WERI-Rb-1 (cell line): ENCODE results near the gene VAPB.
A peak's percentile ranks its signal among the peaks of the same experiment; 100 is the strongest.

Source experiments
- DNase-seq: peaks from one replicate; pipeline ENCODE4 v3.0.0-alpha.2; 2020
- H3K27ac ChIP-seq: fragments of 250-450 bp; sonication (Bioruptor Pico); 2 replicates; pipeline ENCODE4 v1.5.1; 2020; ENCODE audit warnings: mild to moderate bottlenecking, moderate library complexity
- H3K27me3 ChIP-seq: fragments of 250-450 bp; sonication (Bioruptor Pico); 2 replicates; pipeline ENCODE4 v1.5.1; 2021; ENCODE audit warnings: mild to moderate bottlenecking, low read depth, moderate library complexity; ENCODE audit not compliant: insufficient read depth, severe bottlenecking
- H3K36me3 ChIP-seq: fragments of 250-450 bp; sonication (Bioruptor Pico); 2 replicates; pipeline ENCODE4 v1.5.1; 2020; ENCODE audit warnings: mild to moderate bottlenecking, moderate library complexity
- H3K4me3 ChIP-seq: 2 replicates; pipeline ENCODE4 v1.5.1; 2011; ENCODE audit warnings: low read depth, mild to moderate bottlenecking, control low read depth, low read length
- H3K9me3 ChIP-seq: fragments of 250-450 bp; sonication (Bioruptor Pico); 2 replicates; pipeline ENCODE4 v1.5.1; 2021; ENCODE audit warnings: mild to moderate bottlenecking, moderate library complexity; ENCODE audit not compliant: severe bottlenecking
- CTCF ChIP-seq: IDR thresholded peaks from 2 replicates; pipeline ENCODE4 v1.5.1; 2011; ENCODE audit warnings: low read depth, mild to moderate bottlenecking, control low read depth, inconsistent platforms, low read length

VAPB gene

DNA sequence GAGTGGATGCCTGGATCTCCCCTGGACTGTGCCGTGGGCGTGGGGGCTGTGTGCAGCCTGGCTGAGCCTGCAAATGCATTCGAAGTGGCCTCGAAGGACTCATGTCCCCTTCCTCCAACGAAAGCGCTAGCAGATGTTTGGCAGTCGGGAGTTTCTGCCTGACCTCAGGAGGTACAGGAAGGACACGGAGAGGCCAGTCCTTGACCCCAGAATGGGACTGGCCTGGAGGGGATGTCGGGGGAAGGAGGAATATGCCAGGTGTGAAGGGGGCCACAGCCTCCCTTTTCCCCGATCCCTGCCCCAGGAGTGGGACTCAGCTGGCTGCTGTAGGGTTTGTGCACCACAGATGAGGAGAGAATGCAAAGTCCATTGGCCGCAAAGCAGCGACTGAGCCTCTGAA lies 80.6 kb downstream of the VAPB start:
- H3K27ac ChIP-seq, result no peak overlapping the region
- DNase-seq, result no peak
- H3K36me3 ChIP-seq, result no peaks in the 10 kb centered on the region
- H3K4me3 ChIP-seq, result no peak overlapping the region
- H3K27me3 ChIP-seq, result no peaks in the 10 kb centered on the region
- no peaks in the 10 kb centered on the region for H3K9me3 ChIP-seq
- TF ChIP-seq CTCF, result no peak

DNA sequence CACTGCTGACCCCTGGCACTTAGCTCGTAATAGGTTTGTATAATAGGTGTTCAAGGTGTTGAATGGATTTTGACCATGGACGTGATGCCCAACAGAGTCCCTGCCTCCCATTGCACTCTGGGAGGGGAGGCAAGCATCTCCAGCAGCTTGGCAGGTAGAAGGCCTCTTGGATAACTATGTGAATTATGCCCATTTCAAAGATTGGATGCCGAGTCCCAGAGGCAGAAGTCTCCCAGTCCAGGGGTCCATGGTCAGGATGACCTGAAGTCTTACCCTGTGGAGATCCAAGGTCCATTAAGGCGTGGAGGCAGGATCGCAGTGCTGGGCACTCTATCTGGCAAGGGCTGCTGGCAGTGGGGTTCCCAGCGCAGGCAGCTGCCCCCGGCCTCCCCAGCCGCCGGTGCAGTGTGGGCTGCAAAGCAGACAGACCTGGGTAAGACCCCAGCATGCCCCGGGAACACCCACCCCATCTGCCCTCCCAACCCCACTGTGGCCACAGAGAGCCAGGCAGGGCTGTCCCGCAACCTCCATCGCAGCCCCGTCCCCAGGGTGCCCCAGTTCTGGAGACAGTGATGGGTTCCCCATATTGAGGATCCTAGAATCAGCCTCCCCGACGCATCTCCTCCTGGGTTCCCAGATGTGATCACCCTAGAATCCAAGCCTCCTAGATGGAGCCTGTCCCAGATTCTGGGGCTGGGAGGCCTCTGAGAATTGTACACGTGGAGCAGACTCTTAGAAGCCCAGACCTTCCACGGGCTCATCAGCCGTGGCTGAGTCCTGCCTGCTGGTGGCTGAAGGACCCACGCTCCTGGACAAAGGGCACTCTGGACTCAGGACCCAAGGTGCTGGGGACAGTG lies 81.5 kb downstream of the VAPB start:
- no peak for TF ChIP-seq CTCF
- H3K27me3 ChIP-seq, result no peaks in the 10 kb centered on the region
- no peak for DNase-seq
- no peak overlapping the region for H3K27ac ChIP-seq
- H3K9me3 ChIP-seq, result no peaks in the 10 kb centered on the region
- no peaks in the 10 kb centered on the region for H3K36me3 ChIP-seq
- no peak overlapping the region for H3K4me3 ChIP-seq

- no peaks in the 10 kb centered on the region for H3K27me3 ChIP-seq
- no peaks in the 10 kb centered on the region for H3K9me3 ChIP-seq
- H3K36me3 ChIP-seq, result no peaks in the 10 kb centered on the region
- peak; percentile 35 for DNase-seq
- TF ChIP-seq CTCF, result no peak
- H3K27ac ChIP-seq, result no peak overlapping the region
- no peak overlapping the region for H3K4me3 ChIP-seq
These were observed 82.5 kb downstream of the VAPB start for GRCh38 chr20:58471193-58472164.

DNA sequence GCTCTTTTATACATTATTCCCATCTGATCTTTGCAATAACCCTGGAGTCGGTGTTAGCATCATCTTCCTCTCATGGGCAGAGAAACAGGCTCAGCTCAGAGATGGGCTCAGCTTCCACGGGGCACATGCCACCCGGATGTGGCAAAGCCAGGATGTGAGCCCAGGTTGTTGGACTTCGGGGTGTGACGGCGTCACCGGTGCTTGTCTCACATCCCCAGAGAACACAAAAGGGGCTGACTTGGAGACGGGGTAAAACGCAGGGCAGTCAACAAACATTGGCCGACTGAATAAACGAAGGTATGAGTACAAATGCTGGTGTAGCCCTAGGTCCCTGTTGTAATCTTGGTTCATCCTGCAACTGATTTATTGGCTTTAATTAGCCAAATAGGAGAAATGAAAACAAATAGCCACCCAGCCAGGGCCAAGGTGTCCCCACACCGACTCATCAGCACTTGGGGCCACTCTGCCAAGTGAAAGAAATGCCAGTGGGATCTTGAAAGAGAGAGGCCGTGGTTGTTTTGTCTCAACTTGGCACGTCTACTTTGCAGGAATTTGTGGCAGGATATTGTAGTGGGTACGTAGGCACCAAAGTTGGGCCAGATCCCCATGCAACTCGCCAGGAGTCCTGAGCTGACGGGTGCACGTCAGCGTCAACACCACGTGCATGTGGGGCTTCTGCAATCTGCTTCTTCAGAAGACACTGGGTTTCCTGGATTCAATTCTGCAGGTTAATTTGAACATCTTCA lies 83.4 kb downstream of the VAPB start:
- H3K27me3 ChIP-seq, result no peaks in the 10 kb centered on the region

More for the DNA sequence above, 83.4 kb downstream of the VAPB start:
- Histone ChIP-seq H3K27ac (no peak overlapping the region), H3K4me3 (no peak overlapping the region), H3K9me3 (no peaks in the 10 kb centered on the region), H3K36me3 (no peaks in the 10 kb centered on the region)
- DNase-seq, result no peak
- no peak for TF ChIP-seq CTCF
